Stimulated activated CD8-positive, alpha-beta memory T cell treated with anti-CD3 and anti-CD28 coated beads, Interleukin-12 subunit alpha, Interleukin-12 subunit beta, amount 100 ng/mL, for 24 hours (primary cell): ENCODE results near the gene KCNQ5.

Experiments
- DNase-seq: peaks from one replicate; pipeline ENCODE4 v3.0.0-alpha.2; 2020; ENCODE audit errors: extremely low read depth

The KCNQ5 gene

GRCh38 chr6:73116330-73116729 is 494.5 kb downstream of the KCNQ5 start:
- DNase-seq = no peak

DNA sequence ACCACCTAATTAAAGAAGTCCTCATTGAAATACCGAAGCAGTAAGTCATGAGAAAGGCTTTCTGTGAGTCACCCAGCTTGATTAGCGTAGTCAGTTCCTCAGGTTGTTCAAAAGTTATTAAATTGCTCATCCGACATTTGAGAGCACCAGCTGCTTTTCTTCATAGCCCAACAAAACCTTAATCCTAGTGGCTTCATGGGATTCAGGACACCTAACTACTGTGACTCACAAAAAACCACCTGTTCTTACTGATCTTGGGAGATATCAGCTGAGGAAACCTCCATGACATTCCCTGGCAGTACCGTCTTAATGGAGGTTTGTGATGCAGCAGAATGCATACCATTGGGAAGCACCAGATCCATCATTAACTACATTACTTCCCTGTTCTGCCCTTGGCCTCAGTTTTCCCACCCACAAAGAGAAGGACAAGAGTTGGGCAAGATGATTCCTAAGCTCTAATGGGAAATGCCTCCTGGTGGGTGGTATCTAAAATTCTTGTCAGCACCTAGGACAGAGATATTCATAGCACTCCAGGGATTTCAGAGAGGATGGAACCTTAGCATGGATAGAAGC is 499.6 kb downstream of the KCNQ5 start:
- no peak for DNase-seq

DNA sequence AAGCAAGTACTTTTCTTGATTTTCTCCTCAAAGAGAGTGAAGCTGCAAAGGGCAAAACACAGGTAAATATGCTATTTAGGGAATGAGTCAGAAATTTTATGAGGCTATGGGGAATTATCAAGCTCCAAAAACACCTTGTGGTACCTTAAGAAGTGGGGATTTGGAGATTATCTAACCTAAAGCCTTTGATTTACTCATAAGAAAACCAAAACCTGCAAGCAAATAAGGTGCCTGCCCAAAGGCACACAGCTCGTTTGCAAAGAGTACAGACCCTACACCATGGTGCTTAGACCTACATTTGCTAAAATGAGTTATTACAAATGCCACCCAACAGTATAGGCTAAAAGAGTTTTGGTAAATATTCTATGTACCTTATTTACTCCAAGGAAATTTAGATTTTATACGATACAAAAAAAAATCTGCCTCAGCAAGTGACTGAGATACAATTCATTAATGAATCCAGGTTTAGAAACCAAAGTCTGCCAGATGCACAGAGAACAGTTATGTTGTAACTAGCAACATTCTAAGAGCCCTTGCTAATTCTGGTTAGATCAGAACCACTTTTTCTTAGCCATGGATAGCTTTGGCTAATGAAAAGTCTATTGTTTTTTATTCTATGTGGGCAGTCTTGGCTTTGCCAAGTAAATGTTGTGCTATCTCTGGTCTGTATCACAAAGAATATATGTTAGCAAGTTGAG is 501.9 kb downstream of the KCNQ5 start:
- no peak for DNase-seq

GRCh38 chr6:73129653-73130443 is 508.0 kb downstream of the KCNQ5 start:
- DNase-seq = peak; percentile 37

- DNase-seq = no peak
Observed at GRCh38 chr6:73131706-73132105, 509.8 kb downstream of the KCNQ5 start.

DNA sequence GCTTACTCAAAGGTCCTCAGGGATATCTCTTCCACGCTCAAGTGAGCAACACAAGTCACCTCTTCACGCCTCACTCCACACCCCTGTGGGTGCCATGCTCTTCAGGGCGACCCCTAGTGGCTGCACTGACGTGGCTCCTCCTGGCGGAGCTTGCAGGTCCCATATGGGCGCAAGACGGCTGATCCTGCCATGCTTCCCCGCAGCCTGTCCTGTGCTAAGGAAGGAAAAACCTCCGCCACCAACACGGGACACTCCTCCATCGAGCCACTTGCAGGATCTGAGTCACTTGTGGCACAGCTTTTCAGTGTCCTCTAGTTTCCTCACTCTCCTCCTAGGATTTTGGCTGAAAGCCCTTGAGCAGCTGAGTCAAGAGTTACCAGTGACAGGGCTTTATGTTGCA is 512.7 kb downstream of the KCNQ5 start:
- no peak for DNase-seq

DNA sequence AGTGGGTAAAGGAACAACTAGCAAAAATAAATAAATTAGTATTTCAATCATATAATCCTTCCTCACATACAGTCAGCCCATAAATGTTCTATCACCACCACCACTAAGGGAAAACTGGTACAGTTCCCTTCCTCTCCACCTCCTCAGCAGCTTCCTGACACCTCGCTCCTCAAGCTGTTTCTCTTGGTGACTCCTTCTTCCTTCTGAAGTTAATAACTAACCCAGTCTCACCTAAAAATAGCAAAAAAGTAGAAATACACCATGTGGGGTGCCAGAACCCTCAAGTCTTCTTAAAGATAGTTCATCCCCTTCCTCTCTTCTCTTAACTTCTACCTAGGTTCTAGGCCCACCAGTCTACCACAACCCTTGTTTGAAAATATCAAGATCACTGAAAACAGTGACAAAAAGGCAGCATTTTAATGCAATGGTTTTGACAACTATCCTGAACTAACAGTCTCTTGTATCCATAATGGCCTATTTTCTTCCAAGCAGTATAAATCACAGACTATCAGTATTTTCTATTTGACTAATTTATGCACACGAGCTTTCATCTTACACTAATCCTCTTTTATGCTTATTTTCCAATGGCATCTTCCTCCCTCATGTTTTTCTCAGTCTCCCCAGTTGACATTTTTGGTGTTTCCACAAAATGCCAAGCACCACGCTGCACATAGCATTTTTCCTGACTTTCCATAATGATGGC is 518.0 kb downstream of the KCNQ5 start:
- no peak for DNase-seq

- DNase-seq = no peak
Observed at GRCh38 chr6:73143551-73143950, 521.7 kb downstream of the KCNQ5 start.

- DNase-seq = no peak
Observed at GRCh38 chr6:73144516-73144915, 522.7 kb downstream of the KCNQ5 start.

GRCh38 chr6:73145690-73146089 is 523.8 kb downstream of the KCNQ5 start:
- no peak for DNase-seq

- DNase-seq = no peak
Observed at GRCh38 chr6:73151732-73152131, 529.9 kb downstream of the KCNQ5 start.

GRCh38 chr6:73152556-73152955 is 530.7 kb downstream of the KCNQ5 start:
- no peak for DNase-seq

- no peak for DNase-seq
Observed at GRCh38 chr6:73152966-73153757, 531.3 kb downstream of the KCNQ5 start.

DNA sequence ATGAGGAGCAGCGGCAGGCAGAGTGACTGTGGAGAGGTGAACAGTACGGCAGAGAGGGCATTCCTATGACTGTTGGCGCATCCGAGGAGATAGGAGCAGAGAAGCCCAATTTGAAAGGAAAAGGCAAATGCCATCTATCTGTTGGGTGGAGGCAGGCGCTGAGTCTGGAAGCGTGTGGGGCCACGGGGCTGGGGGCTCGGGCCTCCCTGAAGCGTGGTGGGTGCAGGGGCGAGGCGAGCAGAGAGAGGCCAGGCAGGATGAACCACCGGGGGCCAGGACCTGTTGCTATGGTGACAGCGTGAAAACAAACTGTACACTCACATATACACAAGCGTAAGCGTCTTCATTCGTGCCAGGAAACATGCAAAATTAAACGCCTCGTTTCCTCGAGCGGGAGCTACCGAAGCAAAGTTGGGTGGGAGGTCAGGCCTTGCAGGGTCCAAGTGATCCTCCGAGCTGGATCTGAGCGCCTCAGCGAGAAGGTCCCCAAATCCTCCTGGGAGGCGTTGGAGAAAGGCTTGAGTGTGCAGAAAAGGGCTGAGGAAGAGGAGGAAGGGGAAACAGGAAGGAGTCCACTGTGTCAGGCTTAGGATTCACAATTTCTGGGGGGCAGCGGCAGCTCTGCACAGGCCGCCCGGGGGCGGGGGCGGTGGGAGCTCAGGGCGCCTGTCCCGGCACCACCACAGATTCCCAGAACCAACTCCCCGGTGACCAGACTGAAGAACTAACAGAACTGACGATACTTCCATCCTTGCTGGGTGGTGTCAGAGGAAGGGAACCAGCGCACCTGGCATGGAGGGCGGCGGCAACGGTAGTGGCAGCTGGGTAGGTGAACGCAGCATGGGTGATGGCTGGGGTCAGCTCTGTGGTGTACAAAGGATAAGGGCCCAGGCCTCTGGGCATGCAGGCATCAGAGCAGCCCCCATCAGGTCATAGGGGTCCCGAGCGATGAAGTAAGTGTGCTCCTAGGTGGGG is 535.2 kb downstream of the KCNQ5 start:
- DNase-seq = no peak

DNA sequence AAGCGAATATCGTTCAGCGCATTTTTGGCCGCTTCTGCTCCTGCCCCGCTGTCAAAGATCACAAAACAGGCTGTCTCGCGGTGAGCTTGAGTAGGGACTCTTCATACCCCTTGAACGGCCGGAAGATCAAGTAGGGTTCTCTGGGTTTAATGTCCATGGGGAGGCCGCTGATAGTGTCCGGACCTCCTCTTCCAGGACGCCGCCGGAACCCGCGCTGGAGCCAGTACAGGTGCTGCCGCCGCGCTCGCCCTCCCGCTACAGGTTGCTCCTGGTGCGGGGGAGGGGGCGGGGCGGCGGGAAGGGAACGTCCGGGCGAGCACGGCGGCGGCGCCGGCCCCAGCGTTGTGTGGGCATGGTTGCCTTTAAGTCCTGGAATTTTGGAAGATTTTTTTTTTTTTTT is 536.0 kb downstream of the KCNQ5 start:
- no peak for DNase-seq

DNA sequence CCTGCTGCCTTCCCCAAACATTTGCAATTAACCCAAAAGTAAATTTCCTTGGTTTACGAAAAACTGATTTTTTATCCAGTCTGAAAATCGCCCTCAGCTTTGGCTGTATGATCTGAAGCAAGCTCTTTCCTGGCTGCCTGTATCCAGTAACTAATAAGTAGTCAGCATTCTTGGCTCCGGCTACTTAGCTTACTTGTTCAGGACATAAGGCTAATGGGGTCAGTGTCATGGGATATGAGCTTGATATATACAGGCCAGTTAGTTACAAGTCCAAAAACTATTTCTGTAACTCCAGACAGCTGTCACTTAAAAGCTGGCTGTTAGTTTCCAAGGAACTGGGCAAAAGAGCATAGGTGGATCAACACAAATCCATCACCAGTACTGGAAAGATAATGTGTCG is 547.2 kb downstream of the KCNQ5 start:
- no peak for DNase-seq

DNA sequence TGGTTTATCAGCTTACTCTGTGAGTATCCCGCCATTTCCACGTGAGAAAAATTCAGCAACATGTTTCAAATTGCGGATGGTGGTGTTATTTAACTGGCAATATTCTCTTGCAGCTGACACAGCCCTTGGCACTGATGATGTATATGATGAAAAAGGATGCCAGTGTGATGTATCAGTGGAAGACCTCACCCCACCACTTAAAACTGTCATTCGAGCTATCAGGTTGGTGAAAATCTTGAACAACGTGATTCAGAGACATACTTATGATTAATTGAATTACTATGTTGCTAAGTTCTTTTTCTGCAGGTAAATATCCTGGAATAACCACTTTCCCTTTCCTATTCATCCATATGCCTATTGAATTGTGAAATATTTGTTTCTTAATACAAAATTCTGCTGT is 547.8 kb downstream of the KCNQ5 start:
- no peak for DNase-seq

DNA sequence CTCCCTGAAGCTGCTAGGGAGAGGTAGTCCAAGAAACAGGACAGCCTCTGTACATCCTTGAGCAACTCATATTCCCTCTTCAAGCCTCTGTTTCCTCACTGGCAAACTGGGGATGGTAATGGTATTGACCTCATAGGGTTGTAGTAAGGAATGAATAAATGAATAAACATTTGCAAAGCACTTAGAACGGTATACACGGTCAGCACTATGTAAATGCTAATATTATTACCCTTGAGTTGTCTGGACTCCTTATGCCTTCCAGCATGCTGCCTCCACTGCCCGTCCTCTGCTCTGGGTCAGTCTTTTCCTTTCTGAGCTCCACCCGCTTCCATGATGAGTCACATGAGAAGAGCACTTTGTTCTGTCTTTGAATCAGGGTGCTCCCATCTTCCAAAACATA is 552.8 kb downstream of the KCNQ5 start:
- DNase-seq = no peak

DNA sequence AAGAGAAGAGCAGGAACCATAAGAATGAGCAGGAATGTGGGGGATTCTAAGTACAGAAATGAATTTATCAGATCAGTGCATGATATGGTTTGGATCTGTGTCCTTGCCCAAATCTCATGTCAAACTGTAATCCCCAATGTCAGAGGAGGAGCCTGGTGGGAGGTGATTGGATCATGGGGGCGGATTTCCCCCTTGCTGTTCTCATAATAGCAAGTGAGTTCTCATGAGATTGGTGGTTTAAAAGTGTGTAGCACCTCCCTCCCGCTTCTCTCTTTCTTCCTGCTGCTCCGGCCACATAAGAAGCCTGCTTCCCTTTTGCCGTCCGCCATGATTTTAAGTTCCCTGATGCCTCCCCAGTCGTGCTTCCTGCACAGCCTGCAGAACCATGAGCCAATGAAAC is 554.2 kb downstream of the KCNQ5 start:
- no peak for DNase-seq

- DNase-seq = no peak
Observed at GRCh38 chr6:73177221-73177944, 555.5 kb downstream of the KCNQ5 start.
